Activated T-helper 1 cell treated with anti-CD3 and anti-CD28 coated beads, Interleukin-12 subunit alpha, Interleukin-12 subunit beta, Interleukin-2, Interleukin-4 antibody, amounts not matched to agents 30 ng/mL and 10 ng/mL and 1 ng/mL, durations not matched to agents 14 hours and 24 hours and 36 hours (primary cell): ENCODE measurements around the gene LIF. TPM values are rescaled to one million over a fixed set of nuclear protein-coding genes. Genes with fewer than 3 reads are reported as not detected.
A peak's percentile ranks its signal among the peaks of the same experiment; 100 is the strongest.

ENCODE experiments used
- DNase-seq: peaks from one replicate; pipeline ENCODE4 v3.0.0; 2021; ENCODE audit warnings: low spot score
- H3K27ac Mint-ChIP-seq: one replicate; pipeline ENCODE4 v1.8.0; 2021; ENCODE audit warnings: mild to moderate bottlenecking, mixed read lengths
- H3K27me3 Mint-ChIP-seq: one replicate; pipeline ENCODE4 v1.8.0; 2022; ENCODE audit warnings: mild to moderate bottlenecking, moderate library complexity, mixed read lengths; ENCODE audit not compliant: insufficient read depth
- H3K36me3 Mint-ChIP-seq: one replicate; pipeline ENCODE4 v1.8.0; 2021; ENCODE audit warnings: low read depth, mixed read lengths
- H3K4me1 Mint-ChIP-seq: one replicate; pipeline ENCODE4 v1.8.0; 2021; ENCODE audit warnings: low read depth, mixed read lengths
- H3K4me3 Mint-ChIP-seq: one replicate; pipeline ENCODE4 v1.8.0; 2021; ENCODE audit warnings: mild to moderate bottlenecking, moderate library complexity, mixed read lengths
- H3K9me3 Mint-ChIP-seq: one replicate; pipeline ENCODE4 v1.8.0; 2021; ENCODE audit warnings: mixed read lengths
- intact Hi-C: fragments of 100-400 bp; cut with micrococcal nuclease; formaldehyde crosslinking; loops from one replicate; pipeline ENCODE4 v1.15.1; 2024
- total RNA-seq: library from RNA; stranded (reverse); gene quantifications from 2 replicates; pipeline ENCODE4 v1.2.3, GENCODE V29; 2022

LIF gene
- total RNA-seq, 1 donor from 2014 or later, result 450 TPM

DNA sequence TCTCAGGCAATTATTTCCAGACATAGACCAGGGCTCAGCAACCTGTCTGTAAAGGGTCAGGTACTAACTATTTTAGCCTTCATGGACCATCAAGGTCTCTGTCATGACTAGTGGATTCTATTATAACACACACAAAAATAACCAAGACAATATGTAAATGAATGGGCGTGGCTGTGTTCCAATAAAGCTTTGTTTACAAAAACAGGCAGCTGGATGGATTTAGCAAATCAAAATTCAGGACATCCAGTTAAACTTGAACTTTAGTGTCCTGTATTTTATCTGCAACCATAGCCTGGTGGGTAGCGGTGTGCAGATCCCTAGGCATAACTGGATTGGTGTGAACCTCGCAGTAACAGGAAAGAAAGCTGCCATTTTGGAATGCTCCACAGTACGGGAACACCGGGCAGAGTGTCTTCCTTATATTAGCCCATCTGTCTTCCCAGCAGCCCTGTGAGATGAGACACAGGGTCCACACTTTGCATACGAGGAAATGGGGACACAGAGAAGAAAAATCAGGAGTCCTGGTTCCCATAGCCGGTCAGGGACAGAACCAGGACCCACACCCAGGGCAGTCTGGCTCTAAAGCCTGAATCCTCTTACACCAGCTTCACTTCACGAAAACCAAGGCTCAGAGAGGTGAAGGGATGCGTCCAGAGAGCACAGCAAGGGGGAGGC lies 15.6 kb downstream of the LIF start:
- Mint-ChIP-seq H3K9me3 (no peaks in the 10 kb centered on the region), H3K4me1 (peaks cover 25% of the 10 kb centered on the region), H3K27ac (peak overlapping the region; percentile 18), H3K4me3 (no peak overlapping the region), H3K36me3 (no peaks in the 10 kb centered on the region), H3K27me3 (no peaks in the 10 kb centered on the region)
- intact Hi-C loops, result no loop called here
- no peak for DNase-seq

DNA sequence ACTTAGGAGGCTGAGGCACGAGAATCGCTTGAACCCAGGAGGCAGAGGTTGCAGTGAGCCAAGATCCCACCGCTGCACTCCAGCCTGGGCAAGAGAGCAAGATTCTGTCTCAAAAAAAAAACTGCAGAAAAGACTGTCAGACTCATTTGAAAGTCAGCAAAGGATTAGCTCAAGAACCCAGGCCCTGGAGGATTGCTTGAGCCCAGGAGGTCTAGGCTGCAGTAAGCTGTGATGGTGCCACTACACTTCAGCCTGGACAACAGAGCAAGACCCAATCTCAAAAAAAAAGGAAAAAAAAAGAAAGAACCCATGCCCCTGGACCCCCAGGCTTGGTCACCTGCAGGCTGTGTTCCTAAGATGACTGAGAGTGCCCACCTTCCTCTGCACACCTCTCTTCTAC lies 16.2 kb downstream of the LIF start:
- H3K4me3 Mint-ChIP-seq, result no peak overlapping the region
- peaks cover 28% of the 10 kb centered on the region for H3K4me1 Mint-ChIP-seq
- no peaks in the 10 kb centered on the region for H3K27me3 Mint-ChIP-seq
- H3K27ac Mint-ChIP-seq, result peak overlapping the region; percentile 18
- DNase-seq, result no peak
- intact Hi-C loops, result no loop called here
- no peaks in the 10 kb centered on the region for H3K36me3 Mint-ChIP-seq
- H3K9me3 Mint-ChIP-seq, result no peaks in the 10 kb centered on the region

DNA sequence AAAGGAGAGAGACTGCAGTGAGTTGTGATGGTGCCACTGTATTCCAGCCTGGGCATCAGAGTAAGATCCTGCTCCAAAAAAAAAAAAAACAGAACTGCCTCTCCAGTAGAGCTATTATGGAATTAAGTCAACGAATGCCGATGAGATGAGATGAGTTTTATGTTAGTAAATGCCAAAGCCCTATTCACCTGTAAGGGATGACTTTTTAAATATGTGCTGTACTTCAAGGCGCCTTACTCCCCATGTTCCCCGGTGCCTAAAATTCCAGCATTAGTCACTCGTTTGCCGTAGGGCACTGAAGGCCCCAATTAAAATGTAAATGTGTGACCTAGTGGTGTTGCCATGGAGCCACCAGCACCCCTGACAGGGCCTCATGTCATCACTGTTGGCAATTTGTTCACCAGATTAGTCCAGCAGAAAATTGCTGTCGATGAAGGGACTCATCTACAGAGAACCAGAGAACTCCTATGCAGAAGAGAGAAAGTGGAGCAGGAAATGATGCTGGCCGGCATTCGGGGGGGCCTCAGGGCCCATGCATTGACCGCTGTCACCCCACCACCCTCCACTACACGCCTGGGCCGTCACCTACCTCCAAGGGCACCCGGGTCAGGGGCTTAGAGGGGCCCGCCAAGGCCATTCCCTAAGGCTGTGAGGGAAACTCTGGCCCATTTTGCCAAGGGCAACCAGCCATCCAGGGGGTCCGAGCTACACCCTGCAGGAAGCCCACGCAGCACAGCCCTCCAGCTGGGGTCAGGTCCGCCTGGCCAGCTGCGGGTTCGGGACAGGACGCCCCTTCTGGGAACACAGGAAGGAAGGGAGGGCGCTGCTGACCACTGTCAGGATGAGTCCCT lies 17.8 kb downstream of the LIF start:
- no peaks in the 10 kb centered on the region for H3K9me3 Mint-ChIP-seq
- no peak for DNase-seq
- no peaks in the 10 kb centered on the region for H3K27me3 Mint-ChIP-seq
- H3K4me1 Mint-ChIP-seq, result peaks cover 41% of the 10 kb centered on the region
- H3K4me3 Mint-ChIP-seq, result no peak overlapping the region
- no peaks in the 10 kb centered on the region for H3K36me3 Mint-ChIP-seq
- H3K27ac Mint-ChIP-seq, result no peak overlapping the region
- intact Hi-C loops, result no loop called here

DNA sequence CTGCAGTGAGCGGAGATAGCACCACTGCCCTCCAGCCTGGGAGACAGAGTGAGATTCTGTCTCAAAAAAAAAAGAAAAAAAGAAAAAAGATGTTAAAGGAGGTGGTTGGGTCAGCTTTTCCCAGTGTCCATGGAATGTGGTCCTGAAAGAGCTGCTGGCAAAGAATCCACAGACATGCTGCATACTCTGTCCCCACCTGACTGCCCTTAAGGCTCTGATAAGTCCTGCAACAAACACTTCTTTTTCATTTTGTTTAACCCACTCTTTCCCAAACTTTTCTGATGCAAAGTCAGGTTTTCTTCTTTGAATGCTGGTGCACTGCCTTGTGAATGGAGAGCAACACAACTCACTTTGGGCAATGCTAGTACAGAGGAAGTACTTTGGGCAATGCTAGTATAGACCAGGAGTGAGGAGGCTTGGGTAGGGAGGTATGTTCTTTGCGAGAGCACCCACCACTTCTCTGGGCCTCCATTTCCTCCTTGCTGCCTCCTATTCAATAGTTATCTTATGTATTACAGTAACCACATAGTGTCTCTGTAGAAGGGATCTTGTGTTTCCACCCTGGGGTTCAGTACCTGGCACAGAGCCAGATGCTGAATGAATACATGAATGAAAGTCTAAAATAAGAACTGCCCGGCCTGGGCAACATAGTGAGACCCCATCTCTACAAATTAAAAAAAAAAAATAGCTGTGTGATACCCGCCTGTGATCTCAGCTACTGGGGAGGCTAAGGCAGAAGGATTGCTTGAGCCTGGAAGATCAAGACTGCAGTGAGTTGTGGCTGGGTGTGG lies 18.9 kb downstream of the LIF start:
- intact Hi-C loops, result no loop called here
- DNase-seq, result no peak
- Mint-ChIP-seq H3K27ac (no peak overlapping the region), H3K4me1 (peaks cover 52% of the 10 kb centered on the region), H3K9me3 (no peaks in the 10 kb centered on the region), H3K36me3 (no peaks in the 10 kb centered on the region), H3K27me3 (no peaks in the 10 kb centered on the region), H3K4me3 (no peak overlapping the region)

DNA sequence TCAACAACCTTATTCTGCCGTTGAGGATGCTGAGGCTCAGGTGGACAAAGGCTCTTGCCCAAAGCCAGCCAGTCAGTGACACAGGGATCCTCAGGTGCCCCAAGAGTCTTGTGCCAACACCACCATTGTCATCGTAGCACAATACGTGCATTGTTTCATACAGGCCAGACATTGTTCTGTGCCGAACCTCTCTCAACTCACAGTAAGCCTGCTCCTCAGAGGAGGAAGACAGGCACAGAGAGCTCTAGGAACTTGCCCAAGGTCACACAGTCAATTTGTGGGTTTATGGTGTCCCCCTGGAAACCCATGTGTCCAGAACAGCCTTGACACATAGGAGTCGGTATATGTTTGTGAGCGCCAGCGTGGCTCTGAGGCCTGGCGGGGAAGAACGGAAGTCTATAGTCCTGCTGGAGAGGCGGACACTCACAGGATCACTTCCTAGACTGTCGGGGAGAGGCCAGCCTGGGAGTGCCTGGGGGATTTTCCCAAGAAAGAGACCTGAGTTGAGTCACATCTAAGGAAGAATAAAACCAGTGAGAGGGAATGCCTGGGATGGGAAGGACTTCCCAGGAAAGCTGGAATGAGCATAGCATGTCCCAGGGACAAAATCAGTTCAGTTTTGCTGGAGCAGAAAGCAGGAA lies 20.2 kb downstream of the LIF start:
- Mint-ChIP-seq H3K4me3 (no peak overlapping the region), H3K9me3 (no peaks in the 10 kb centered on the region), H3K36me3 (no peaks in the 10 kb centered on the region), H3K4me1 (peaks cover 65% of the 10 kb centered on the region), H3K27ac (peak overlapping the region; percentile 42), H3K27me3 (no peaks in the 10 kb centered on the region)
- intact Hi-C loops, result no loop called here
- DNase-seq, result no peak

DNA sequence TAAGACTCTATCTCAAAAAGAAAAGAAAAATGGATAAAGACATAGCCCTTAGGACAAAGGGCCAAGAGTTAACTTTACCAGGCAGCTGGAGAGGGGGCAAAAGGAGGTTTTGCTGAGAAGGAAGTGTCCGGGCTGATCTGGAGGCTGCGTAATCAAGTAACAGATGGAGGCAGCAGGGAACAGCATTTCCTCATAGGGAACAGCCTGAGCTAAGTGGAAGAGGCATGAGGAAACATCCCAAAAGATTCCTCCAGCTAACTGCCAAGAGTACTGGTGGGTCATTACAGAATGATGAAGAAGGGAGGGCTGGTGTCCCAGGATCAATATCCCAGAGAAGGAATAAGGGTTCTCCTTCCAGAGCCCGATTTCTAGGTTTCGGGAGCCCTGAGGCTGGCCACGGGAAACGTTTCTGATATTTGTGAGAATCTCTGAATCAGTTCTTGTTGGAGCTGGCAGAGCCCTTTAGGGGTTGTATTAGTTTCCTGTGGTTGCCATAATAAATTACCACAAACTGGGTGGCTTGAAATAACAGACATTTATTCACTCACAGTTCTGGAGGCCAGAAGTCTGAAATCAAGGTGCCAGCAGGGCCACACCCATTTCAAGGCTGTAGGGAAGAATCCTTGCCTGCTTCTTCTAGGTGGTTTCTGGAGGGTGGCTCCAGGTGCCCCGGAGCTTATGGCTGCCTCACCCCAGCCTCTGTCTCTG lies 21.2 kb downstream of the LIF start:
- H3K27me3 Mint-ChIP-seq, result no peaks in the 10 kb centered on the region
- no peaks in the 10 kb centered on the region for H3K36me3 Mint-ChIP-seq
- no peak overlapping the region for H3K4me3 Mint-ChIP-seq
- no peaks in the 10 kb centered on the region for H3K9me3 Mint-ChIP-seq
- peaks cover 74% of the 10 kb centered on the region for H3K4me1 Mint-ChIP-seq
- DNase-seq, result no peak
- no peak overlapping the region for H3K27ac Mint-ChIP-seq
- intact Hi-C loops, result no loop called here

DNA sequence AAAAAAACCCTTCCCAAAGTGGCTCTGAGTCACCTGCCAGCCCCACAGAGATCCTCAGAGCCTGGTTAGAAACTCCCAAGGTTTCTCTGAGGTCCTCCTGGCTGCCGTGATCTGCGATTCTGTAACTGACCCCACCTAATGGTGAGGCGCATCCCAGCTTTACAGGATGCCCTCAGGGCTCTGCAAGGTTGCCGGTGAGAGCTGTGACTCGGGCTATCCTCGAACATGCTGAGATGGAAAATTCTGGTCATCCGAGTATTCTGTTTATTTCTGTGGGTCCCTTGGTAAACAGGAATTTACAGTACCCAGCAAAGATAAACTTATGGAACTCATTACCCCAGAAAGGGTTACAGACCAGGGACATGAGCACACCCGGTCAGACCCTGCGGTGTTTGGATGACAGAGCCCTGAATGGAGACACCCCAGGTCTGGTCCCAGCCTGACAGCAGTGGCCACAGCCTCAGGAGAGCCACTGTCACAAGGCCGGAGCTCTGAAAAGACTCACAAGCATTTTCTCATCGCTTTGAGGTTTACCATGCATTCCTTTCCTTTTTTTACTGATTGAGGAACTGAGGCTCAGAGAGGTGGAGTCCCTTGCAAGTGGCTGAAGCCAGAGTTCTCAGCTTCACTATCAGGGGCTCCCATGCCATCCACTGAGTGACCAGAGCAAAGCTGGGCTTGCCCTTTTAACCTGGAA lies 22.2 kb downstream of the LIF start:
- H3K27ac Mint-ChIP-seq, result no peak overlapping the region
- no peaks in the 10 kb centered on the region for H3K27me3 Mint-ChIP-seq
- no peaks in the 10 kb centered on the region for H3K9me3 Mint-ChIP-seq
- H3K36me3 Mint-ChIP-seq, result no peaks in the 10 kb centered on the region
- intact Hi-C loops, result no loop called here
- no peak overlapping the region for H3K4me3 Mint-ChIP-seq
- H3K4me1 Mint-ChIP-seq, result peaks cover 85% of the 10 kb centered on the region
- no peak for DNase-seq

DNA sequence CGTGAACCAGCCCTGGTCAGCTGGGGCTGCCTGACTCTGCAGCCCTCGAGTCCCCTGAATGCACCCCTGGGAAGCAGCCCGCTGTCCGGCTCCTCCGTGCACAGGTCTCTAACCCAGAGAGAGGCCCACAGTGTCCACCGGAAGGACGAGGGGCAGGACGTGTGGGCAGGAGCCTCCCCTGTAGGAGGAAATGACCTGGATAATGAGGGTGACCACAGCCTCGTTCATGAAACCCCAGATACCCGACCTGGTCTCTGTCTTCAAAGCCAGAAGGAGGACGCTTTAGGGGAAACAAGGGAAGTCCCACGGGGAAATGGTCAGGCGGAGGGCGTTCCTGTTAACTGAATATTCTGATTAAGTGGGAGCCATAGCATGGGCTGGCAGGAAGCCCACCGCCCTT lies 23.3 kb downstream of the LIF start:
- DNase-seq, result no peak
- Mint-ChIP-seq H3K36me3 (no peaks in the 10 kb centered on the region), H3K4me3 (peak overlapping the region; percentile 48), H3K27ac (no peak overlapping the region), H3K4me1 (peaks cover 84% of the 10 kb centered on the region), H3K9me3 (no peaks in the 10 kb centered on the region), H3K27me3 (no peaks in the 10 kb centered on the region)
- intact Hi-C loops, result no loop called here

DNA sequence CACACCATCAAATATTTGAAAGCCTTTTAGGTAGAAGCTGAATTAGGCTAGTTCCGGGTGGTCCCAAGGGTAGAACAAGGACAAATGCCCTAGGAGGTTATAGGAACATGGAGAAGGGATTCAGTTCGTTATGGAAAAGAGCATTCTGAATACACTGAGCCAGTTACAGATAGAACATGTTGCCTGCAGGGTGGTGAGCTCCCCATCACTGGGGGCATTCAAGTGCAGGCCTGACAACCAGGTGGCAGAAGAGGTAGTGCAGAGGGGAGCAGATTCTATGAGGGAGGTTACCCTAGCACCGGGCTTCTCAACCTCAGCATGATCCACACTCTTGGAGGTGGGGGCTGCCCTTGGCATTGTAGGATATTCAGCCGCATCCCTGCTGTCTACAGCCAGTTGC lies 24.2 kb downstream of the LIF start:
- Mint-ChIP-seq H3K4me1 (peaks cover 75% of the 10 kb centered on the region), H3K27ac (peak overlapping the region; percentile 20)
- intact Hi-C loops, result no loop called here

DNA sequence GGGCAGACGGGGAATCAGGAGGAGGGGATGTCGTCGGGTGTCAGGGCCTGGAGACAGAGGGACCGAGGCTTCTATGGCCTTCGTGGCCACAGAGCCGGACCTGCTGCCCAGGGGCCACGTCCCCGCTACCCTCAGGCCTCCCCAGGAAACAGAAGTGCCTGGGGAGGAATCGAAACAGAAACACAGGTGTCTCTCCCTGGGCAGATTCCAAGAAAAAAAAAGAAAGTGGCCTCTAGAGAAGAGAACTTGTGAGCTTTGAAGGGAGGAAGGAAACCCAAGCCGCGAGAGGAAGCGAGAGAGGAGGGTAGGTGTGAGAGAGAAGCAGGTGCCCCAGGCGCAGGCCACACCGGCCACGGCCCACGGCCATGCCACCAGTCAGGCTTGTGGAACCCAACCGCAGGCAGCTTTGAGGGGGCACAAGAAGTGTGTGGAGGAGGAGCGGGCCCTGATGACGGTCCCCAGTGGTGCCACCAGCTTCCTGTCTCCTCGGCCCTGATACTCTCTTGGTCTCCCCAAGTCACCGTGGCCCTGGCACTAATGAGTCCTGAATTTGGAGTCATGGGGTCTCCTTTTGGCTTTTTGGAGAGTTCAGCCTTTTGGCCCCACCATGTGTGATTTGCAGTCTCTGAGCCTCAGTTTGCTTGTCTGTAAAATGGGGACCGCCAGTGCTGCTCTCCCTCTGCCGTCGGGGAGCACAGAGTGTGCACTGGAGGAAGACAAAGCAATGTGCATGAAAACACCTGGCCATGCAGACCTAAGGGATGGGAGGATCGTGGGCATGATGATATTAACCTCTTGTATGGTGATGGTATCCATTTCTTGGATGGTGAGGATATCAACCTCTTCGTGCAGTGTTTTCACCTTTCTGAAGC lies 25.2 kb downstream of the LIF start:
- peak; percentile 61 for DNase-seq
- intact Hi-C loops, result loop anchor here (2.0 kb wide), 3 partner anchors 25 to 37 kb away; partner anchors contain the start of gene LIF
- peaks cover 74% of the 10 kb centered on the region for H3K4me1 Mint-ChIP-seq
- H3K36me3 Mint-ChIP-seq, result no peaks in the 10 kb centered on the region
- H3K27ac Mint-ChIP-seq, result peak overlapping the region; percentile 89
- no peaks in the 10 kb centered on the region for H3K27me3 Mint-ChIP-seq
- H3K4me3 Mint-ChIP-seq, result peak overlapping the region; percentile 65
- H3K9me3 Mint-ChIP-seq, result no peaks in the 10 kb centered on the region

More for the DNA sequence above, 24.2 kb downstream of the LIF start:
- no peaks in the 10 kb centered on the region for H3K36me3 Mint-ChIP-seq
- DNase-seq, result no peak
- H3K9me3 Mint-ChIP-seq, result no peaks in the 10 kb centered on the region
- H3K4me3 Mint-ChIP-seq, result no peak overlapping the region
- no peaks in the 10 kb centered on the region for H3K27me3 Mint-ChIP-seq

DNA sequence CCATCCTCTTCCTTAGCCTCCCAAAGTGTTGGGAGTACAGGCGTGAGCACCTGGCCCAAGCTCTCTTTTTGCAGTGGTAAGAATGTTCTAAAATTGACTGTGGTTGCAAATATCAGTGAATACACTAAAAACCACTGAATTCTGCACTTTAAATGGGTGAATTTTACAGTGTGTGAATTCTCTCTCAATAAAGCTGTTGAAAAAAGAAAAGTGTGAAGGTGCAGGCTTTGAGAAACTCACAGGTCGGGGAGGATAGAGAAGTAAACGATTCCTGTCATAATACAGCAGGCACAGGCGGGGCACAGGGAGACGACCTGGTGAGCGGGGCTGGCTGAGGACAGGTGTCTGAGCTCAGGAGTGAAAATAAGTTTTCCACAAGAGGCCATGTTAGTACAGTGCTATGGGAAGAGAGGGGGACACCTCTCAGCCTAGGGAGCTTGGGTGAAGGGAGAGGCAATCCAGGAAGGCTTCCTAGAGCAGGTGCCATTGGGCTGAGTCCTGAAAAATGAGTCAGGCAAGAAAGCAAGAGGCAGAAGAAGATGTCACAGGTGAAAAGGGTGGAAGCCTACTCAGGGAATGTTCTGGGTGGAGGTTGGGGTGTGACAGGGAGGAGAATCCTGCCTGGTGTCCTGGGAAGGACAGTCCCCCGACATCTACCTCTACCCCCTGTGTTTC lies 26.1 kb downstream of the LIF start:
- no peaks in the 10 kb centered on the region for H3K27me3 Mint-ChIP-seq
- intact Hi-C loops, result loop anchor here (2.0 kb wide), 3 partner anchors 24 to 36 kb away; partner anchors contain the start of gene LIF

More for the DNA sequence above, 26.1 kb downstream of the LIF start:
- H3K27ac Mint-ChIP-seq, result peak overlapping the region; percentile 89
- peak overlapping the region; percentile 65 for H3K4me3 Mint-ChIP-seq
- H3K36me3 Mint-ChIP-seq, result no peaks in the 10 kb centered on the region
- H3K4me1 Mint-ChIP-seq, result peaks cover 73% of the 10 kb centered on the region
- DNase-seq, result no peak
- no peaks in the 10 kb centered on the region for H3K9me3 Mint-ChIP-seq
